ENCODE results near the gene TP53AIP1.
A peak's percentile ranks its signal among the peaks of the same experiment; 100 is the strongest.

Gene TP53AIP1

DNA sequence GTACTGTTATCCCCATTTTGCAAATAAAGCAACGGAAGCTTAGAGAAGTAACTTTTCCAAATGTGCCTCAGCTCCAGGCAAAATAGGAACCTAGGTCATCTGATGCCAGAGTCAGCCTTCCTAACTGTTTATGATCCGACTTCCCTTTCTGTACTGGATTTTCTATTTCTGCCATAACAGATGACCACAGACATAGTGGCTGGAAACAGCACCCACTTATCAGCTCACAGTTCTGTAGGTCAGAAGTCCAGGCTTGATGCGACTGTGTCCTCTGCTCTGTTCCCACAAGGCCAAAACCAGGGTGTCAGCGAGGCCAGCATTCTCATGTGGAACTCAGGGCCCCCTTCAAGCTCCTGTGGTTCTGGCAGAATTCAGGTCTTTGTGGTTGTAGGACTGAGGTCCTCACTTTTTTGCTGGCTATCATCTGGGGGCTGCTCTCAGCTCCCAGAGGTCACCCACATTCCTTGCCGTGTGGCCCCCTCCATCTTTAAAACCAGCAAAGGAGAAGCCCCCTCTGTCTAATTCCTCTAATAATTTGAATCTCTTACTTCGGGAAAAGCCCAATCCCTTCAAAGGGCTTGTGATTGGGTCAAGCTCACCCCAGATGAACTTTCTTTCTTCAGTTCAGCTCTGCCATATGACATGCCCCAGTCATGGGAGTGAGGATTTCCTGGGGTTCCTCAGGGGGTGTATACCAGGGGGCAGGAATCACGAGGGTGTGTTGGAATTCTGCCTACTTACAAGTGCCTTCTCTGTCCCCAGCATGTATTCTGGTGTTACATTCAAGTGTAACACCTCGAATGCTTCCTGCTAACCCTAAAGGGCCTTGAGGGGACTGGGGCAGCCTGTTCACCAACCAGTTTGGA is 36.3 kb downstream of the TP53AIP1 start:
- WGBS, 2 experiments (ENCODE audit: insufficient coverage in 2 of 2): 82 to 89% methylated on average over 7 of the region's 8 CpGs
- Histone ChIP-seq H3K4me1 (ENCODE audit: control insufficient read depth, insufficient read depth, low read length, poor library complexity, severe bottlenecking) (peaks cover 43% of the 10 kb centered on the region), H3K27ac (ENCODE audit: low read depth, low read length, severe bottlenecking) (no peak overlapping the region), H3K36me3 (ENCODE audit: control insufficient read depth, insufficient read depth, low read length) (no peaks in the 10 kb centered on the region), H3K4me3 (ENCODE audit: extremely low read depth, insufficient read depth, low read length, poor library complexity, severe bottlenecking) (peak overlapping the region; percentile 44), H3K9me3 (ENCODE audit: control insufficient read depth, low read length) (peaks cover 9% of the 10 kb centered on the region)

DNA sequence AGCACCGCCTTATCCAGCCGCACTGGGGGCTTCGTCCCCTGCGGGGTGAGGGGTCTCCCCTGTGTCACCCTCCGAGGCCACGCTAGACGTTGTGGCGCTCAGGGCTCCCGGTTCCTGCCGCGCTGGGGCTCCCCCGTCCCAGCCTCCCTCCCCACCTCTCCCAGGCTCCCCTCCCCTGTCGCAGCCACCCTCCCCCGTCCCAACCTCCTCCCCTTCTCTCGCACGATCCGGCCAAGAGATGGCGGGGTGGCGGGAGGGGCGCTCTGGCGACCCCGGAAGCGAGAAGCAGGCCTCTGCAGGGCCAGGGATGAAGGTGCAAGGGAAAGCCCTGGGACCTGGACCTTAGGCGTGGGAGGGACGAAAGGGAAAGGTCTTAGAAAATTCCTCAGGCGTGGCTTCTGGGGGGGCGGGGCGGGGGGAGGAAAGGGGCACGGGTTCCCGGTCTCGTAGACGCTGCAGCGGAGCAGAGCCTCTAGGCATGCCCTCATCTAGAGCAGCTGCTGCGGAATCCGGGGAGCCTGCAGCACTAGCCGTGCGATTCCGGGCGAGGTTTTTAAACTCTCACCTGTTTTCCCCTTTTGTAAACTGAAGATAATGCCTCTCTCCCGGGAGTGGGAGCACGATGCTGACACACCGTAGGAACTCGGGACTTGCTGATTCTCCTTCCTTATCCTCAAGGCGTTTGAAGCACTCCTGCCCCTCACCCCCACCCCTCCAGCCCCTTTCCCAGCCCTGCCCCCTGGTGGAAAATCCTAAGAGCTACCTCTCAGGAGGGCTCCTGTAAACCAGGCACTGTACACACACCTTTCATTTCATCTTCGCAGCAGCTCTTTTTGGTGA is 37.1 kb downstream of the TP53AIP1 start:
- no peaks in the 10 kb centered on the region for H3K36me3 ChIP-seq (ENCODE audit: control insufficient read depth, insufficient read depth, low read length)
- peak overlapping the region; percentile 44 for H3K4me3 ChIP-seq (ENCODE audit: extremely low read depth, insufficient read depth, low read length, poor library complexity, severe bottlenecking)
- peaks cover 43% of the 10 kb centered on the region for H3K4me1 ChIP-seq (ENCODE audit: control insufficient read depth, insufficient read depth, low read length, poor library complexity, severe bottlenecking)
- peaks cover 9% of the 10 kb centered on the region for H3K9me3 ChIP-seq (ENCODE audit: control insufficient read depth, low read length)
- 3 to 5% methylated on average over 15 to 31 of the region's 45 CpGs for WGBS, 2 experiments (ENCODE audit: insufficient coverage in 2 of 2)
- no peak overlapping the region for H3K27ac ChIP-seq (ENCODE audit: low read depth, low read length, severe bottlenecking)

DNA sequence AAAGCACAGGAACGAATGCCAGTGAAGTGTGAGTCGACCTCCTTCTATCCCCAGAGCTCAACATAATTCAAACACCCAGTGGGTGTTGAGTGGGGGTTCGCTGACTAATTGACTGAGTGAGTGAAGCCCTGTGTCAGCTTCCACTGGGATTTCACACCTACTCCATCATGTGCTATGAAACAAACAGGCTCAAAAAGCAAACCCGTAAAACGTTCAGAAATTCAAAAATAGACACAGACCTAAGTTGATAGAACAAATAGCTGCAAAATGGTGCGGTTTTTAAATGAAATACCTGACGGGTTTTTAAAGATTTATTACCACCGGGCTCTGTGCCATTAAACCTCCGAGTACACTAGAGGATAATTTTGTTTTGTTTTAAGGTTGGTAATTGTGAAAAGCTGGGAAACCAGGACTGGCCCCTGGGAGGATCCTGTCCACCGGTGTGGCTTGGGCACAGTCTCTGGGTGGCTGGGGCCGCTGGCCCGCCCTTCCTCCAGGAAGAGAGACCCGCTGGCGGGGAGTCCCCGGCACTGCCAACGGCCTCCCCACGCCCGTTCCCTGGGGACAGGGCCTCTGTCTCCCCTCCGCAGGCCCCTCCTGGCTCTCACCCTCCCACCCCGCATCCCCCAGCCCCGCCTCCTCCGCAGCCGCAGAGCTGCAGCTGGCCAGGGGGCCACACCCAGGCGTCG is 37.9 kb downstream of the TP53AIP1 start:
- no peaks in the 10 kb centered on the region for H3K36me3 ChIP-seq (ENCODE audit: control insufficient read depth, insufficient read depth, low read length)
- peaks cover 9% of the 10 kb centered on the region for H3K9me3 ChIP-seq (ENCODE audit: control insufficient read depth, low read length)
- 4 to 5% methylated on average over 13 of the region's 25 CpGs for WGBS, 2 experiments (ENCODE audit: insufficient coverage in 2 of 2)
- no peak overlapping the region for H3K27ac ChIP-seq (ENCODE audit: low read depth, low read length, severe bottlenecking)
- H3K4me1 ChIP-seq (ENCODE audit: control insufficient read depth, insufficient read depth, low read length, poor library complexity, severe bottlenecking): peaks cover 43% of the 10 kb centered on the region
- H3K4me3 ChIP-seq (ENCODE audit: extremely low read depth, insufficient read depth, low read length, poor library complexity, severe bottlenecking): peak overlapping the region; percentile 44

GRCh38 chr11:128904303-128904655 is 38.4 kb downstream of the TP53AIP1 start:
- 20 to 29% methylated on average over 8 to 13 of the region's 14 CpGs for WGBS, 2 experiments (ENCODE audit: insufficient coverage in 2 of 2)
- Histone ChIP-seq H3K36me3 (ENCODE audit: control insufficient read depth, insufficient read depth, low read length) (no peaks in the 10 kb centered on the region), H3K9me3 (ENCODE audit: control insufficient read depth, low read length) (peaks cover 9% of the 10 kb centered on the region), H3K4me1 (ENCODE audit: control insufficient read depth, insufficient read depth, low read length, poor library complexity, severe bottlenecking) (peaks cover 42% of the 10 kb centered on the region), H3K27ac (ENCODE audit: low read depth, low read length, severe bottlenecking) (no peak overlapping the region), H3K4me3 (ENCODE audit: extremely low read depth, insufficient read depth, low read length, poor library complexity, severe bottlenecking) (no peak overlapping the region)

- no peaks in the 10 kb centered on the region for H3K36me3 ChIP-seq (ENCODE audit: control insufficient read depth, insufficient read depth, low read length)
- H3K27ac ChIP-seq (ENCODE audit: low read depth, low read length, severe bottlenecking): no peak overlapping the region
- 6 to 7% methylated on average over 14 to 16 of the region's 17 CpGs for WGBS, 2 experiments (ENCODE audit: insufficient coverage in 2 of 2)
- peaks cover 34% of the 10 kb centered on the region for H3K4me1 ChIP-seq (ENCODE audit: control insufficient read depth, insufficient read depth, low read length, poor library complexity, severe bottlenecking)
- H3K9me3 ChIP-seq (ENCODE audit: control insufficient read depth, low read length): peaks cover 9% of the 10 kb centered on the region
- no peak overlapping the region for H3K4me3 ChIP-seq (ENCODE audit: extremely low read depth, insufficient read depth, low read length, poor library complexity, severe bottlenecking)
Observed at GRCh38 chr11:128903248-128904061, 39.2 kb downstream of the TP53AIP1 start.

GRCh38 chr11:128902515-128903066 is 40.1 kb downstream of the TP53AIP1 start:
- 19 to 25% methylated on average over 2 of the region's 10 CpGs for WGBS, 2 experiments (ENCODE audit: insufficient coverage in 2 of 2)
- Histone ChIP-seq H3K4me3 (ENCODE audit: extremely low read depth, insufficient read depth, low read length, poor library complexity, severe bottlenecking) (no peak overlapping the region), H3K27ac (ENCODE audit: low read depth, low read length, severe bottlenecking) (no peak overlapping the region)

DNA sequence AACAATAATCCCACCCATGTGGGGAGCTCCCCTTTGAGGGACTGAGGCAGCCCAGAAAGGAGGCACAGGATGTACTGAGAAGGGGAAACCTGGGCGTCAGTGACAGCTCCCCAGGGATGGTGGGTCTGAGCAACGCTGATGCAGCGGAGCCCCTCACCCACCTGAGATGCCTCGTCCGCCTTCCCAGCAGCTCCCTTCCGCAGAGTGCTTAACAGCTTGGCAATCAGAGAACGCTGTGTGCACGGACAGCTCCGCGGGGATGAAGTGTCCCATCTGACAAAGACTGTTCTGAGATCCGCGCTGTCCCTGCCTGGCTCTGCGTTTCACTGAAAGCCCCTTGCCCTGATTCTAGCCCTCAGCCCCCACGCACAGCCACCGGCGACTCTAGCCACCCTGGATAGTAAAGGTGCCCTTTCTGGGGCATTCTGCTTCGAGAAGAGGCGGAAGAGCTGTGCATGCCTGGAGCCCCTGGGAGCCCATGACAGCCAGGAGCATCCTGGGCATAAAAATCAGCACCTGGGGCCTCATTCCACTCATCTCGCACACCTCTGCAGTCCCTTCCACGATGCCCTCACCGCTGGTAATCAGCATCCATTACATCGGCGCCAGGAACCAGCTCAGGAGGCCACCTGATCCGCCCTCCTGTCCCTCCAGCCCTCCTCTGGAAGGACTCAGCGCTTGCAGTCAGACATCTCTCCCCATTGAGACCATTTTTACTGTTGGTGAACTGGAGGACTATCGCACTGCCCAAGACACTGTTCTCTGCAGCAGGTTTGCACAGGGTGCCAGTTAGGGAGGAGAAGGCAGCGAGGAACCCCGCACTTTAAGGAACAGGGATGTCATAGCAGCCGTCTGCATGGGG is 40.8 kb downstream of the TP53AIP1 start:
- peaks cover 28% of the 10 kb centered on the region for H3K4me1 ChIP-seq (ENCODE audit: control insufficient read depth, insufficient read depth, low read length, poor library complexity, severe bottlenecking)
- 9 to 15% methylated on average over 26 to 28 of the region's 29 CpGs for WGBS, 2 experiments (ENCODE audit: insufficient coverage in 2 of 2)
- peaks cover 7% of the 10 kb centered on the region for H3K9me3 ChIP-seq (ENCODE audit: control insufficient read depth, low read length)
- H3K4me3 ChIP-seq (ENCODE audit: extremely low read depth, insufficient read depth, low read length, poor library complexity, severe bottlenecking): no peak overlapping the region
- H3K27ac ChIP-seq (ENCODE audit: low read depth, low read length, severe bottlenecking): no peak overlapping the region
- H3K36me3 ChIP-seq (ENCODE audit: control insufficient read depth, insufficient read depth, low read length): no peaks in the 10 kb centered on the region

More at GRCh38 chr11:128902515-128903066, 40.1 kb downstream of the TP53AIP1 start:
- H3K9me3 ChIP-seq (ENCODE audit: control insufficient read depth, low read length): peaks cover 9% of the 10 kb centered on the region
- H3K36me3 ChIP-seq (ENCODE audit: control insufficient read depth, insufficient read depth, low read length): no peaks in the 10 kb centered on the region
- peaks cover 28% of the 10 kb centered on the region for H3K4me1 ChIP-seq (ENCODE audit: control insufficient read depth, insufficient read depth, low read length, poor library complexity, severe bottlenecking)

- WGBS, 2 experiments (ENCODE audit: insufficient coverage in 2 of 2): 76 to 78% methylated on average over 4 of the region's 4 CpGs
- Histone ChIP-seq H3K4me1 (ENCODE audit: control insufficient read depth, insufficient read depth, low read length, poor library complexity, severe bottlenecking) (peaks cover 28% of the 10 kb centered on the region), H3K27ac (ENCODE audit: low read depth, low read length, severe bottlenecking) (no peak overlapping the region), H3K36me3 (ENCODE audit: control insufficient read depth, insufficient read depth, low read length) (no peaks in the 10 kb centered on the region), H3K4me3 (ENCODE audit: extremely low read depth, insufficient read depth, low read length, poor library complexity, severe bottlenecking) (no peak overlapping the region), H3K9me3 (ENCODE audit: control insufficient read depth, low read length) (no peaks in the 10 kb centered on the region)
Observed at GRCh38 chr11:128900468-128900867, 42.2 kb downstream of the TP53AIP1 start.

DNA sequence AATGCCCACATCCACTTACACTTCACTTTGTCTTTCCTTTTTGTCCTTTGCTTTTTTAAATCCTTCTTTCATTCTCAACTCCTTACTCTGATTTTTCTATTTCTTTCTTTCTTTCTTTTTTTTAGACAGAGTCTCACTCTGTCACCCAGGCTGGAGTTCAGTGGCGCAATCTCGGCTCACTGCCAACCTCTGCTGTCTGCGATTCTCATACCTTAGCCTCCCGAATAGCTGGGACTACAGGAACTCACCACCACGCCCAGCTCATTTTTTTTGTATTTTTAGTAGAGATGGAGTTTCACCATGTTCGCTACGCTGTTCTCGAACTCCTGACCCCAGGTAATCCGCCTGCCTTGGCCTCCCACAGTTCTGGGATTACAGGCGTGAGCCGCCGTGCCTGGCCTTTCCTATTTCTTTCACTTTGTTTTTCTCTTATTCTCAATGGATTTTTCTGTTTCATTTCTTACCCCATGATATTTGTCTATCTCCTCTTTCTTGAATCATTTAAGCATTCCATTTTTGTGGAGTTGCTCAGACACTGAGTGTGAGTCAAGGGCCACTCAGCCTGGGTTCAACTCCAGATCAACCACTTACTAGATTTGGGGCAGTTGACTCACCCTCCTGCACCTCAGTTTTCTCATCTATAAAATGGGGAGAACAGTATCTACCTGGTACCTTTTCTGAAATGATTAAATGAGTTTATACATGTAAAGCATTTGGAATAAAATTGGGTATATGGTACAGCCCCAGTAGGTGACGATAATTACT is 43.9 kb downstream of the TP53AIP1 start:
- Histone ChIP-seq H3K9me3 (ENCODE audit: control insufficient read depth, low read length) (no peaks in the 10 kb centered on the region), H3K36me3 (ENCODE audit: control insufficient read depth, insufficient read depth, low read length) (no peaks in the 10 kb centered on the region), H3K4me3 (ENCODE audit: extremely low read depth, insufficient read depth, low read length, poor library complexity, severe bottlenecking) (no peak overlapping the region), H3K4me1 (ENCODE audit: control insufficient read depth, insufficient read depth, low read length, poor library complexity, severe bottlenecking) (peaks cover 21% of the 10 kb centered on the region), H3K27ac (ENCODE audit: low read depth, low read length, severe bottlenecking) (no peak overlapping the region)
- WGBS, 2 experiments (ENCODE audit: insufficient coverage in 2 of 2): 90 to 95% methylated on average over 7 to 8 of the region's 13 CpGs

Measured in mesodermal cell (in vitro differentiated cells).